HG02884 (cell line): ENCODE data around the gene DRC3.

Experiments
- ATAC-seq: cut with Tn5 transposase; IDR thresholded peaks from one replicate; pipeline ENCODE4 v1.9.1; 2021; ENCODE audit warnings: mild to moderate bottlenecking, moderate library complexity; ENCODE audit not compliant: unreplicated experiment

DRC3 gene

DNA sequence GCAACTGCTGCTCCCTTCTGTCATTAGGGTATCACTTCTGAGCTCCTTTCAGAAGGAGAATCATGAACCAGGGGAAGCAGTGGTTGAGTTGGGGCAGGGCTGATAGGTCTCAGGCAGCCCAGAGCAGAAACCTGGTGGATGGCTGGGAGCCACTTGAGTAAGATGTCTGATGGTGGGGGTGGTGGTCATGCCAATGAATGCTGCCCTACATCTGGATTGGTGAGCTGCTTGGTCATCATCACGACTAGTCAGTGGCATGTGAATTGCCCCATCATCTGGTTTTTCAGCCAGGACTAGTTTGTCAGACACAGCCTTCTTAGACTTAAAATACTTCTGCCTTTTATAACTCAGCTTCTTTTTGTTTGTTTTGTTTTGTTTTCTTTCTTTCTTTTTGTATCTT is 69.1 kb downstream of the DRC3 start:
- ATAC-seq = no peak

DNA sequence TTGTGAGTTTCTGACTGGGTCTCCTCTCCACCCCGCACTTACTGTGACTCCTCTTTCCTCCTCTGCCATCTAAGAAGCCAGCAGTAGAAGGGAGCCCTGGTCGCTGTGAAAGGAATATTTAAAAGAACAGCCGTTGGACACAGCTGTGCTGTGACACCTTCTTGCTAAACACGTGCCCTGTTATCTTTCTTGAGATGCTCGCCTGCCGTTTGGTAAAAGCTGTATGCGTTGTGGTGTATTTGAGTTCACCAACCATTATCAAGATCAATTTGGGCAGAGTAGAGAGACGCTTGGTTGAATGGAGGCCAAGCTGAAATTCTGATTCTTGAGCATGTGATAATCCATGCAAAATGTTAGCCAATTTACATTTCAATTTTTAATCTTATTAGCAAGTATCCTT is 70.3 kb downstream of the DRC3 start:
- no peak for ATAC-seq

DNA sequence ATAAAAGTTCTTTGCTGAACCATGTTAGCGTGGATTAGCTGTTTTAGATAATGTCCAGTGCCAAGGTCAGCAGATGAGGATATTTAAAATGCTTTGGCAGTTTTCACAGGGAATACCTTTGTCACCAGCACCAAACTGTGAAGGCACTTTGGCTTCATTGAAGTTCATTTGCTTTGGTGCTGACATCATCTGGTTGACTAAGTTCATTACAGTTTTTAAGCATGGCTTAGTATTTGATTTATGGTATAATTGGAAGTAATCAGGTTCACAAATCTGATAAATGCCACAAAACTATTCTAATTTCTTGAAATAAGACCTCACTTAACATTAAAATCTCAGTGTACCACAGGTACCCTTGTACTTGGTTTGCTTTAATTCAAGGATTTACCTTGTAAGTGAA is 70.8 kb downstream of the DRC3 start:
- no peak for ATAC-seq

DNA sequence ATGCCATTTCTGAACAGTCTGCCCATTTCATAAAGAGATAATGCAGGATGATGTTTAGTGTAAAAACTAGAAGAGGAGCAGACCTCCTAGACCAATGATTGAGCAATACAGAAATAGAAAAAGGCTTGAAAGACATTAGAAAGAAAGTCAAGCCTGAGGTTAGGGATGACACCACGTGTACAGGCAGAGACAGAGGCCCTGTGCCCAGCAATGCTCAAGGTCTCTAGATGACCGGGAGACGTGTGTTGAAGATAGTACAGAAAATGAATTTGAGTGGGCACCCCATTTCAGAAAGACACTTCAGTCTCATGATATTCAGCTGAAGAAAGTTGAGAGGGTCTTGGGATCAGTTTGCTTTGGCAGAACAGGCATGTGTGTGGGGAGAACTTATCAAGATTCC is 71.9 kb downstream of the DRC3 start:
- ATAC-seq = no peak

DNA sequence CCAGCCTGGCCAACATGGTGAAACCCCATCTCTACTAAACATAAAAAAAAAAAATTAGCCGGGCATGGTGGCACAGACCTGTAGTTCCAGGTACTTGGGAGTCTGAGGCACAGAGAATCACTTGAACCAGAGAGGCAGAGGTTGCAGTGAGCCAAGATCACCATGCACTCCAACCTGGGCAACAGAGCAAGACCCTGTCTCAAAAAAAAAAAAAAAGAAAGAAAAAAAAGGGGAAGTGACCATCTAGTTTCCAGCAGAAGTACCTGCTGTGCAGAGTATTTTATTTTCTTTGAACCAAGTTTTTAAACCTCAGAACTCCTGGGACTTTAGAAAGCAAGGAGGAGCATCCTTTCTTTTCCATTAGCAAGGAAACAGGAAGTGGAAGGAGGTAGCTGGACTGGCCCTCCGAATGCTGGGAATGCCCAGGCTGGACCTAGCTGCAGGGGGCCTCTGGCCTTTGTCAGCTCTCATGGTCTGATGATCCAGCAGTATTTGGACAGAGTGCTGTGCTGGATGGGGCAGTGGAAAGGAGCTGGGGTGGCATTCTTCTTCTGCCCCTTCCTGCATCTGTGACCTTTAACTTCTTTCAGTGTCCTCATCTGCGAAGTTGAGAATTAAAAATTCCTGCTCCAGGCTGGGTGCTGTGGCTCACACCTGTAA is 73.2 kb downstream of the DRC3 start:
- no peak for ATAC-seq

DNA sequence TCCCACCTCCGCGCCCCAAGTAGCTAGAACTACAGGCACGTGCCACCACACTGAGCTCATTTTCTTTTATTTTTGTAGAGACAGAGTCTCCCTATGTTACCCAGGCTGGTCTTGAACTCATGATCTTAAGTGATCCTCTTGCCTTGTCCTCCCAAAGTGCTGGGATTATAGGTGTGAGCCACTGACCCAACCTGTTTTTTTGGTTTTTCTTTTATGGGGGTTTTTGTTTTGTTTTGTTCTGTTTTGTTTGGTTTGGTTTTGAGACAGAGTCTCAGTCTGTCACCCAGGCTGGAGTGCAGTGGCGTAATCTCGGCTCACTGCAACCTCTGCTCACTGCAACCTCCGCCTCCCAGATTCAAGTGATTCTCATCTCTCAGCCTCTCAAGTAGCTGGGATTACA is 82.9 kb downstream of the DRC3 start:
- no peak for ATAC-seq

DNA sequence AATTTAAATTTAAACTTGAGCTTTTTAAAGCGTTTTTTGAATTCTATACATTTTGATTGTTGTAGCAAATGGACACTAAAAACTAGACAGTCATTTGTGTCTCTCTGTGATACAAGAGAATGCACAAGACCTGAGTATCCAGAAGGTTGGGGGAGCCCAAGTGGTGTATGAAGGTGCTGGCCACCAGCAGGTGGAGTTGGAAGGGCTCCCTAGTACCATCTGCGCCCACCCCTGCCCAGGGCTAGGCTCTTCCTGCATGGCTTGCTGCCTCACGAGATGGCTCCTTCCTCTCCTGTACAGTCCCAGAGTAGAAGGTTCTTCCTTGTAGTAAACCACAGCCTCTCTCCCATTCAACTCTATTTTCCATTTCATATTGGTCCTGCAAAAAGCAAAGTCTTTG is 83.6 kb downstream of the DRC3 start:
- ATAC-seq = no peak

DNA sequence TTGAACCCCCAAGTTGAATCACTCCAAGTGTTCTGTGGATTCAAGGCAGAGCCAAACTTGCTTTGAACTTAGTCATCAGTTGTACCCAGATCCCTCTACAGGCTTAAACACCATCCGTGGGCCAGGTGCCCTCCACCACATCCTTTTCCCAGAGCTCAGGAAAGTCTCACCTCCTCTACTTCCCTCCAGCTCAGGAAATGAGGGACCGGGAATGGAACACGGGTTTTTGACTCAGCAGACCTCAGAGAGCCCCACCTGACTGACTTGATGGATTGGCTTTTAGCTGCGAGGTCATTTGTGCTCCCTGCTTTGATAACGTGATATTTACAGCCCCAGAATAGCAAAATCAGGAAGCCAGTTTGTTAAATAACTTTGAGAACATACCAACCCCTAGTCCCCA is 86.6 kb downstream of the DRC3 start:
- ATAC-seq = no peak

DNA sequence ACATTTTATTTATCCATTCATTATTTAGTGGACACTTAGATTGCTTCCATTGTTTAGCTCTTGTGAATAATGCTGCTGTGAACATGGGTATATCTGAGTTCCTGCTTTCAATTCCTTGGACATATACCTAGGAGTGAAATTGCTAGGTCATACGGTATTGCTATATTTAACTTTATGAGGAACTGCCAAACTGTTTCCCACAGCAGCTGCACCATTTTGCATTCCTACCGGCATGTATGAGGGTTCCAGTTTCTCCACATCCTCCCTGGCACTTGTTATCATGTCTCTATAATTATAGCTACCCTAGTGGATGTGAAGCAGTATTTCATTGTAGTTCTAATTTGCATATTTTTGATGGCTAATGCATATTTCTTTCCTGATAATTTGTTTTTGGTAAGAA is 91.4 kb downstream of the DRC3 start:
- no peak for ATAC-seq

DNA sequence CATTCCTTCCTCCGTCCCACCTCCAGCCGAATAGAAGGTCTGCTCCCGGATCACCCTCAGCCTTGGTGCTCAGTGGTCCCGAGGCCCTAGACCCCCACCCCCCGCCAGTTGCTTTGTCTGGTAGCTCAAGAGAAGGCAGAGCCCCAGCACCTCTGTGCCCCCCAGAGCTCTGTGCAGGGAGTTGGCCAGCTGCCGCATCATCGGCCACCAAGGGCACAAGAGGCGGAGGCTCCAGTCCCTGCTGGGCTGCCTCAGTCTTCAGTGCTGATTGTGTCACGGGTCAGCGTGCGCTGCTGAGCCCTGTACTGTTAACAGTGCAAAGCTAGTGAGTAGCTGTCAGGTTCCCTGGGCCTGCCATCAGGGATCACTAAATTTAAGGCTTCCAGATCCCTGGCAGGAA is 92.9 kb downstream of the DRC3 start:
- ATAC-seq = no peak
